ENCODE results near the gene EVX1. TPM values are rescaled to one million over a fixed set of nuclear protein-coding genes. Genes with fewer than 3 reads are reported as not detected.

EVX1 gene
- total RNA-seq, 1 experiment from 2014 or later: 0.10 TPM

GRCh38 chr7:27202862-27203134, 39.8 kb upstream of the EVX1 start:
- Histone ChIP-seq H3K27ac (ENCODE audit: low read length) (no peak overlapping the region), H3K27me3 (ENCODE audit: control insufficient read depth, insufficient read depth, low read length) (no peaks in the 10 kb centered on the region; the same call in 1 of the 2 replicates), H3K36me3 (ENCODE audit: control insufficient read depth, insufficient read depth, low read length) (peaks cover 2% of the 10 kb centered on the region; the same call in 1 of the 2 replicates), H3K4me3 (ENCODE audit: low read depth in 2 of 2, low read length in 2 of 2) (no peak overlapping the region), H3K9me3 (ENCODE audit: control insufficient read depth, insufficient read depth, low read depth, low read length) (no peaks in the 10 kb centered on the region), H3K4me1 (ENCODE audit: control insufficient read depth, insufficient read depth, low read length) (peaks cover 13% of the 10 kb centered on the region; the same call in 1 of the 2 replicates)
- ChIA-PET POLR2A (no interaction called here), CTCF (interaction anchor here (0.5 to 0.7 kb wide), 2 partner anchors 125 to 773 kb away, joined by 8 to 21 read pairs; no protein-coding TSS in a partner anchor)
- intact Hi-C loops (cut with micrococcal nuclease; ENCODE audit: unreplicated experiment) (no loop called here), in situ Hi-C loops (cut with HindIII; ENCODE audit: low pct_unique_long_range_greater_than_20kb, low sequenced_read_pairs) (no loop called here)
- no peak for TF ChIP-seq SIN3A (IDR thresholded peaks at IDR 0.05; ENCODE audit: borderline replicate concordance, insufficient read depth, low read depth, low read length)
- BruUV-seq (replicated peaks): no TSS peak
- DNase-seq (ENCODE audit: low read depth, low spot score) (no peak), ATAC-seq (no peak)

GRCh38 chr7:27203365-27203953, 39.1 kb upstream of the EVX1 start:
- Histone ChIP-seq H3K4me3 (ENCODE audit: low read depth in 2 of 2, low read length in 2 of 2) (no peak overlapping the region), H3K4me1 (ENCODE audit: control insufficient read depth, insufficient read depth, low read length) (peaks cover 13% of the 10 kb centered on the region; the same call in 1 of the 2 replicates), H3K36me3 (ENCODE audit: control insufficient read depth, insufficient read depth, low read length) (peaks cover 2% of the 10 kb centered on the region; the same call in 1 of the 2 replicates), H3K9me3 (ENCODE audit: control insufficient read depth, insufficient read depth, low read depth, low read length) (no peaks in the 10 kb centered on the region), H3K27me3 (ENCODE audit: control insufficient read depth, insufficient read depth, low read length) (no peaks in the 10 kb centered on the region; the same call in 1 of the 2 replicates), H3K27ac (ENCODE audit: low read length) (no peak overlapping the region)
- ChIA-PET CTCF (interaction anchor here (0.5 kb wide), 1 partner anchor 772 kb away, joined by 8 read pairs; no protein-coding TSS in a partner anchor), POLR2A (no interaction called here)
- intact Hi-C loops (cut with micrococcal nuclease; ENCODE audit: unreplicated experiment) (no loop called here), in situ Hi-C loops (cut with HindIII; ENCODE audit: low pct_unique_long_range_greater_than_20kb, low sequenced_read_pairs) (no loop called here)
- no peak for TF ChIP-seq REST (IDR thresholded peaks at IDR 0.05; ENCODE audit: insufficient read depth in 1 of 2, low read depth in 2 of 2, low read length in 1 of 2)
- no peak for TF ChIP-seq CTCF (IDR thresholded peaks at IDR 0.05)
- no peak for TF ChIP-seq POLR2AphosphoS5 (IDR thresholded peaks at IDR 0.05; ENCODE audit: low read depth, low read length)
- no peak for TF ChIP-seq SIN3A (IDR thresholded peaks at IDR 0.05; ENCODE audit: borderline replicate concordance, insufficient read depth, low read depth, low read length)
- no peak for TF ChIP-seq TCF7L2 (IDR thresholded peaks at IDR 0.05; ENCODE audit: low read depth, low read length)
- BruUV-seq (replicated peaks): no TSS peak
- ATAC-seq (no peak), DNase-seq (ENCODE audit: low read depth, low spot score) (no peak)

- ATAC-seq (no peak), DNase-seq (ENCODE audit: low read depth, low spot score) (no peak)
- POLR2A ChIA-PET: no interaction called here
- in situ Hi-C loops (cut with HindIII; ENCODE audit: low pct_unique_long_range_greater_than_20kb, low sequenced_read_pairs): no loop called here
- Histone ChIP-seq H3K27me3 (ENCODE audit: control insufficient read depth, insufficient read depth, low read length) (no peaks in the 10 kb centered on the region; the same call in 1 of the 2 replicates), H3K27ac (ENCODE audit: low read length) (no peak overlapping the region), H3K36me3 (ENCODE audit: control insufficient read depth, insufficient read depth, low read length) (no peaks in the 10 kb centered on the region), H3K9me3 (ENCODE audit: control insufficient read depth, insufficient read depth, low read depth, low read length) (no peaks in the 10 kb centered on the region), H3K4me1 (ENCODE audit: control insufficient read depth, insufficient read depth, low read length) (peaks cover 13% of the 10 kb centered on the region; the same call in 1 of the 2 replicates), H3K4me3 (ENCODE audit: low read depth in 2 of 2, low read length in 2 of 2) (no peak overlapping the region)
- no TSS peak for BruUV-seq (replicated peaks)
- CTCF ChIA-PET: no interaction called here
- intact Hi-C loops (cut with micrococcal nuclease; ENCODE audit: unreplicated experiment): no loop called here
- no peak for TF ChIP-seq POLR2AphosphoS5 (IDR thresholded peaks at IDR 0.05; ENCODE audit: low read depth, low read length)
- no peak for TF ChIP-seq REST (IDR thresholded peaks at IDR 0.05; ENCODE audit: insufficient read depth in 1 of 2, low read depth in 2 of 2, low read length in 1 of 2)
- TF ChIP-seq SIN3A (IDR thresholded peaks at IDR 0.05; ENCODE audit: borderline replicate concordance, insufficient read depth, low read depth, low read length): no peak
- no peak for TF ChIP-seq TCF7L2 (IDR thresholded peaks at IDR 0.05; ENCODE audit: low read depth, low read length)
These were observed 38.5 kb upstream of the EVX1 start for GRCh38 chr7:27203964-27204594.

All from Panc1 (cell line).